AG09309 (cell line): ENCODE results near the gene PAFAH2.
"Not testable (repeated sequence)": the region's sequence is repeated elsewhere in the genome, so short reads cannot be mapped to it uniquely, and the experiment has no call there.

Experiments
- DNase-seq: peaks from one replicate; pipeline ENCODE4 v3.0.0-alpha.2; 2010; ENCODE audit warnings: low read depth
- H3K4me3 ChIP-seq: 2 replicates; pipeline ENCODE4 v1.5.1; 2011; ENCODE audit warnings: mild to moderate bottlenecking, low read depth, low read length, moderate library complexity; ENCODE audit not compliant: control insufficient read depth
- CTCF ChIP-seq: IDR thresholded peaks from 2 replicates; pipeline ENCODE4 v1.5.1; 2011; ENCODE audit warnings: mild to moderate bottlenecking, low read depth, low read length, inconsistent platforms; ENCODE audit not compliant: insufficient read depth, control insufficient read depth; ENCODE audit errors: missing control alignments

Gene PAFAH2

DNA sequence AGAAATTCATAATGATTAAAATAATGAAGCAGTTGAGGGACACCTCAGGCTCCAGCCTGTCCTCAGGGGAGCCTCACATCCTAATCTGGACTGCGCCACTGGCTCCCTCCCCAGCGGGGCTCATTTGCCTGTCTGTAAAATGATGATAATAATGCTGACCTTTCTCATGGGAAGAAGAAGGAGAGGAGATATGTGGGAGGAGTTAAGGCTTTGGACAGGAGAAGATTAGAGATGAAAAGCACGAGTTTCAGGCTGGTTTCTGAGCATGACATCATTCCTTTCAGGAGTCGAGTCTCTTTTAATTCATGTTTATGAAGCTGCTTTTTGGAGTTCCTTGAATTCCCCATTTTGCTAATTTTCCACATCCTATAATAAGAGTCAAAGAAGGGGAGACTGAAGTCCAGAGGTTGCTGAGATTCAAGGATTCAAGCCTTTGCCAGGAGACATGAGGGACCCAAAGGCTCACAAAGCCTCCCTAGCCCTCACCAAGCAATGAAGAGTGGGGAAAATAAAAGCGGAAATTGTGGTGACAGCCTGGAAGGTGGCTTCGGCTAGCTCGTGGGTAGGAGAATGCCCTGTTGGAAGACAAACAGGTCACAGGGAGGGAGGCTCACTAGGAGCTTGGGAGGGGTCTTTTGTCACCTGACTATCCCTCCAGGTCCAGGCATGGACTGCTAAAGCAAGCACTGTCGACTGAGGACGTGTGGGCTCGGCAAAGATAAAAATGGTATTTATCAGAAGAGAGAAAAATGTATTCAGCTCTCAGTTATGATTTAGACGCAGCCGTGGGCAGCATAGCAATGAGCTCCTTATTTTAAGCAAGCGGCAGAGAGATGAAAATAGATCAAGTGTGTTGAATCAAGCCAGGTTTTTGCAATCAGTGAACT is 64.1 kb downstream of the PAFAH2 start:
- no peak for DNase-seq
- H3K4me3 ChIP-seq: no peak overlapping the region
- TF ChIP-seq CTCF: no peak

- H3K4me3 ChIP-seq, DNase-seq: not testable (repeated sequence)
Measured at GRCh38 chr1:25932811-25933400, 65.0 kb downstream of the PAFAH2 start.

DNA sequence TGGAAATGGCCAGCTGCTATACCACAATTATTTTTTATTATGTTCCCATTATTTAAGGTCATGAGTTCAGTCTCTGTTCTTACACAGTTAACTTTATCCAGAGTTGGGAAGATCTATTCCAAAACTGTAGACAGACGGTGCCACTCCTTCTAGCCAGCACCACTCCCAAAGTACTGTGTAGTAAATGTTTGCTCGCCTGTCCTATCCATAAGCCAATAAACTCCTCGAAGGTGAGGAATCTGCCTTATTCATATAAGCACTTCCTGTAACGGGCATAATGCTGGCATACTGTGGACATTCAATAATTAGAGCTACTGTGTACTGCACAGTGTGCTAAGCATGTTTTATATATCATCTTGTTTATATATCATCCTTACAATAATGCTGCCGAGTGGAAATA is 65.5 kb downstream of the PAFAH2 start:
- DNase-seq: no peak
- H3K4me3 ChIP-seq: no peak overlapping the region
- no peak for TF ChIP-seq CTCF

DNA sequence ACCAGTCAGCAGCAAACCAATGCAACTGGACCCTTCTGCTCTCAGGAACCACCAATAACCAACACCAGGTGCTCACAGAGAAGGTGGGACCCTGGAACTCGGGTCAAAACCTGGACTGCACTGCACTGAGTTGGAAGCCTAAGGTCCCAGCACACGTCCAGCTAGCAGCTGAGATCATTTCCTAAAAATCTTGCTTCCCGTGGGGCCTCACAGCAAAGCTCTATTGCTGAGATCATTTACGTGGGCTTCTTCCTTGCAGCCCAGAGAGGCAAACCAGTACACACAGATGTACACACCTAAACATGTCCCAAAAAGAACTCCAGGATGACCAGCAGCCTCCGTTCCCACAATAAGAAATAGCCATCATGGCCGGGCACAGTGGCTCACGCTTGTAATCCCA is 68.8 kb downstream of the PAFAH2 start:
- no peak for TF ChIP-seq CTCF
- H3K4me3 ChIP-seq: no peak overlapping the region
- no peak for DNase-seq

- no peak for TF ChIP-seq CTCF
- DNase-seq: no peak
- no peak overlapping the region for H3K4me3 ChIP-seq
Measured at GRCh38 chr1:25927521-25928265, 70.2 kb downstream of the PAFAH2 start.

DNA sequence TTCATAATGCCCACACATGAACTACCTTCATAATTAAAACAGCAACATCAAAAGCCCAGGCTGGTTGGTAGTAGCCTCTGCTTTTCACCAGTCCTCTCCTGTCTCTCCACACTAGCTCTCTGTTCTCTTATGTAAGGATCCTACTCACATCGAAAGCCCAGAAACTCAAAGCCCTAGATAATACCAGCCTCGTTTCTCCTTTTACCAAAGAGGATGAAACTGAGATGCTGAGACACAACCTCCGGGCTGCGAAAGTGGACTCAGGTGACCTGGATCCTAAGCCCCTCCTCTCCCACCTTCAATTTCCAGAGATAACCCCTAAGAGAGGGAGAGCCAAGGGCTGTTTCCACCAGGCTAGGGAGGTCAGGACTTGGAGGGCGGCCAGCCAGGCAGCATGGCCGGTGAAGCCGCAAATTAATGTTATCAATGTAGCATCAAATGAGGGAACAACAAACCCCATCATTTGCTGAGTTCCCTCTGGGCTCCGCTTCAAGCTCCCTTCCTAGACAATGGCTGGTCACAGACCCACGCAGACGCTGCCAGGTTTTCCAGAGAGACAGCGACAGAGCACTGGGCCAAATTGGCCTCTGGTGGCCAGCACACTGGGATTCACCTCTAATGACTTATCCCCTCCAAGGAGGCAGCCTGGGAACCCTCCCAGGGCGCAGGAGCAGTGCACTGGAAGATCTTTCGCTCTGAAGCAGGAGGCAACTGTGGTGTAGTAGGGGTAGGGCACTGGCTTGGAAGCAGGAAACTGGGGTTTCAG is 70.9 kb downstream of the PAFAH2 start:
- H3K4me3 ChIP-seq: no peak overlapping the region
- no peak for DNase-seq
- TF ChIP-seq CTCF: no peak
